ENCODE results near the gene ABCC8.

ABCC8 gene

GRCh38 chr11:17423533-17424310, 52.9 kb downstream of the ABCC8 start:
- FAIRE-seq, result no peak

DNA sequence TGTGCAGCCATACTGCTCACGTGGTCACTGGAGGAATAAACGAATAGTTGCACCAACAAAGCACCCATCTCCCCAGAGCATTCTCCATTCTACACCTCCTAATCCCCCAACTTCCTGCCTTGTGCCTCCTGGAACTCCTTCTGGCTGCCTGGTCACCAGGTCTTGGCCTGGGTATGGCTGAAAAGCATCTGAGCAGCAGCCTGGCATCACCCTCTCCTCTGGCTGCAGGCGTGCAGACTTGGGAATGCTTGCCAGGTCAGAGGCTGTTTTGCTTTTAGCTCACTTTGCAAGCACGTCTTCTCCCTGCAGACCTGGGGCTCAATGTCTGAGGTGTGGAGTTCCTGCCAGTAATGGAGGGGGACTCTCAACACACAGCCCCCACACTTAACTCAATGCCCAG, 54.9 kb downstream of the ABCC8 start:
- FAIRE-seq, result no peak

- no peak for FAIRE-seq
Measured at GRCh38 chr11:17418444-17419081, 58.1 kb downstream of the ABCC8 start.

GRCh38 chr11:17416492-17416891, 60.2 kb downstream of the ABCC8 start:
- FAIRE-seq, result no peak

- FAIRE-seq, result no peak
Measured at GRCh38 chr11:17415523-17416104, 61.0 kb downstream of the ABCC8 start.

DNA sequence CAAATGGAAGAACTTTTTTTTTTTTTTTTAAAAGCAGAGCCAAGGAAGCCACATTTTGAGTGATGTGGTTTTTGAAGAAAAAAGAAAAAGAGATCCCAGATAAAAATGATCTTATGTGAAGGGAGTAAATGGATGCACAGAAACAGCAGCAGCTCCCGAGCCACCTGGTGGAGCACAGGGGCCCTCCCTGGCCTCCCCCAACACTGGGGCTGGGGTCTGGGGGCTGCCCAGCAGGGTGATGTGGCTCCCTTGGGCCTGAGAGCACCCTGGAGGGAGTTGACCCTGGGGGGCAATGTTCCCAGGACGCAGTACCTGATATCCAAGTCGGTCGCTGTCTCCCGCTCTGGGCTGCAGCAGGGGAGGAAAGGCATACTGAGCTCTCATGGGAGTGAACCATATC, 61.7 kb downstream of the ABCC8 start:
- FAIRE-seq, result no peak

DNA sequence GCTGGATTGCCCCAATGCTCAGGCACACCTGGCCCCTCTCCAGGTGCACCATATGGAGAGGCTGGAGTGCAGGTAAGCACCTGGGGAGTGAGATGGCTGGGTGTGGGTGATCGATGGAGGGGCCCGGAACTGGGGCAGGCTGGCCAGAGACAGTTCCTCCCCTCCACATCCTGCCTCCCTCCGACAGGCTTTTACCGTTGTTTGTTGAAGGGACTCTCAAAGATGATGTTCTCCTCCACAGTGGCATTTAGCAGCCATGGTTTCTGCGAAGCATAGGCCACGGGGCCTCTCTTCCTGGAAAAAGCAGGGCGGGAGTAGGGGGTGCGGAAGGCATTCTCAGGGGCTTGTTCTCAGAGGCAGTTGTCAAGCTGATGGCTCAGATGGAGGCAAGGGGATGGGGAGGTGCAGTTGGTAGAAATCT, 62.3 kb downstream of the ABCC8 start:
- no peak for FAIRE-seq

GRCh38 chr11:17413414-17414316, 63.0 kb downstream of the ABCC8 start:
- FAIRE-seq, result no peak

DNA sequence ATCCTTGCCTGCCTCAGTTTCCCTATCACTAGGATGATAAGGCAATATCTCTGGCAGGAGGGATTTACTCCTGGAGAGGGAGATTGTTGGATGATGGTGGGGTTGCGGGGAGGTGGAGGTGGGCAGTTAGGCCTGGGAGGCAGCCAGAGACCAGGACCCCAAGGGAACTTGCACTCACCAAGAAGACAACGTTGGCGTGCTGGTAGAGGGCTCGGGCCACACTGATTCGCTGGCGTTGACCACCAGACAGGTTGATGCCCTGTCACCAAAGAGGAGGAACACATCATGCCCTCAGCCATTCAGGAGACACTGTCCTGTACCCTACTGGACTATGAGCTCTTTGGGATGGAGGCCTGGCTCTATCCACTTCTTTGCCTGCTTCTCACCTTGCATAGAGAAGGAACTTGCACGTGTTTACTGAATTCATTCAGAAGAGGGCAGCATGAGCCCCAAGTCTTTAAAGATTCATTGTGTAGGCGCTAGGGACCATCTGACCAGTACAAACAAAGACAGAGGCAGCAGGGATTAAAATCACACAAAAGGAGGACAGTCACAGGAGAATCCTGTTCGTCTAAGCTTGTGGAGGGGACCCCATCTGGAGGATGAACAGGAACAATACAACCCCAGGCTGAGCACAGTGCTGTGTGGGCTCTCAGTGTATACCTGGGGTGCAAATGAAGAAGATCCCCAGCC, 64.0 kb downstream of the ABCC8 start:
- FAIRE-seq, result no peak

- FAIRE-seq, result no peak
Measured at GRCh38 chr11:17411418-17411817, 65.2 kb downstream of the ABCC8 start.

GRCh38 chr11:17410606-17411379, 65.9 kb downstream of the ABCC8 start:
- no peak for FAIRE-seq

- FAIRE-seq, result no peak
Measured at GRCh38 chr11:17408641-17409040, 68.0 kb downstream of the ABCC8 start.

DNA sequence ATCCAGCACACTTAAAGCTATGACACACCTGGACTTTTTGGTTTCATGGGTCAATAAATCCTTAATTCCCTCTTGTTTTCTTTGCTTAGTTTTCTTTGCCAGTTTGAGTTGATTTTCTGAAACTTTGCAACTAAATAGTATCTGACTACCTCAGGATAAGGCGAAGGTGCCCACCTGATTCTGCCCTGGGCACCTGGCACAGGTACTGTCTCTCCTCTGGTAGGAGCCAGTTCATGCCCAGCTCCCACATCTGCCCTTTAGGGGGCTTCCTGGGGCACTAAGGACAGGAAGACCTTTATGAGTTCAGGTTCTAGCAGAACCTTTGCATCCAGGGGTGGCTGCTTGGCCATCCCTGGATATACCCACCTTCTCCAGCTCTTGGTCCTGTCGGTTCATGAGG, 68.6 kb downstream of the ABCC8 start:
- FAIRE-seq, result no peak

- FAIRE-seq, result no peak
Measured at GRCh38 chr11:17407575-17407974, 69.1 kb downstream of the ABCC8 start.

DNA sequence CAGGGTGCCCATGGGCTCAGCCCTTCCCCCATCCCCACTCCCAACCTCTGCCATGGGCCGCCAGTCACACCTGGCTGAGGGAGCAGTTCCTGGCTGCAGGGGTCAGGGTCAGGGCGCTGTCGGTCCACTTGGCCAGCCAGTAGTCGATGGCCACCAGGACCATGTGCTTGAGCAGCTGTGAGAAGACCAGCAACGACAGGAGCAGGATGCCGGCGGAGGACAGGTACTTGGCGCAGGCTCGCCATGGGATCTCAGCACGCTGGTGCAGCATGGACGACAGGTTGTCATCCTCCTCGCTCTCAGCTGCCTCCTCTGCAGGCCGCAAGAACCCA, 69.9 kb downstream of the ABCC8 start:
- no peak for FAIRE-seq

DNA sequence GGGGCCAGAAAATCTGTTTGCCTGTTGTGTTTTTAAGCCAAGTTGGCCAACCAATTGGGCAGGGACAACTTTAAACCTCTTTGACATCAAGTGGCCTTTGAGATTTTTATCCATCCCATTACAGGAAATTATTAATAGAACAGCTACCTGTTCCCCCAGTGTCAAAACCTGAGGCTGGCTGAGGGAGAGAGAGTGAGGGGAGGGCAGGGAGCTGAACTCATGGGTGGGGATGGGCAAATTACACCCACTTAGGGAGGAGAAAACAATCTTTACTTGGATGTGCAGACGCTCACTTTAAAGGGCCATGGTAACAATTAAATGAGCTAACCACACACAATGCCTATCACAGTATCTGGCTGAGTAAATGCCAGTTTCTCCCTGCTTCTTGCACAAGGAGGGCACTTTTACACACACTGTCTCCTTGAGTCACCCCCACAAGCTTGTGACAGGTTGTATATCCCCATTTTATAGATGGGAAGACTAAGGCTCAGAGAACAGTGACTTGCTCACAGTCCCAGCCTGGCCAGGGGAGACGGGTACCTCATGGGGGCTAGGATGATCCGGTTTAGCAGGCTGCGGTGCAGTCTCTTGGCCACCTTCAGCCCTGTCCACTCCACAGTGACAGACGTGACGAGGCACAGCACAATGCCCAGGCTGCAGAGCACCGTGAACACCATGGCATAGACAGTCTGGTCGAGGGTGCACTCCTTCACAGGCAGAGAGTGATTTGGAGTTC, 70.4 kb downstream of the ABCC8 start:
- no peak for FAIRE-seq

GRCh38 chr11:17405232-17406005, 71.2 kb downstream of the ABCC8 start:
- no peak for FAIRE-seq

DNA sequence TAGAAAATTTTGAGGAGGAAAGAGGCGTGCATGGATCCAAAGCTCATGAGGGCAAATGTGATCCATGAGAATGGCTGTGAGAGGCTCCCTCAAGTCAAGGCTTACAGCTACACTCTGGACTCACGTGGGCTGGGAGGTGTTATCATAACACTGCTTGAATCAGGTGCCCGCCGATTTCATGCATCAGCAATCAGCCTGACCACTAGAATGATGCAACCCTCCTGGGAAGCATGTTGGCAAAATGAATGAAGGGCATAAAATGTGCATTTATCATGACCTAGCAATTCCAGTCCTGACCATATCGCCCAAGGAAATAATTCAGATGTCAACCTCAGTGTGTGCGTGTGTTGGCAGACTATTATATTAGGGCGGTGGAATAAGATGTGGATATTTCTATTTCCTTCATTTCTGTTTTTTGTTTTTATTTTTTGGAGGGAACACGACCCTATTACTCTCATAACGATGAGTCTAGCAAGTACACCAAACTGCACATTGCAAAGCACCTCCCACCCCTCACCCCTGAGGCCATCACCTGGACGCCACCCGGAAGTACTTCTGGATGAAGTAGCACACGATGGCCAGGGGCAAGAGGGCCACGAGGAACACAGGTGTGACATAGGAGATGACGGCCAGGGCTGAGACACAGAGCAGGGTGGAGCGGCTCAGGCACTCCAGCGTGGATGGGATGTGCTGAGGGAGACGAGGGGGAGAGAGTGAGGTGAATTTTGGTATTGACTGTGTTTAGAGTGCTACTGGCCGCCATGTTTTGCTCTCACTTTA, 72.5 kb downstream of the ABCC8 start:
- no peak for FAIRE-seq

GRCh38 chr11:17402486-17402885, 74.2 kb downstream of the ABCC8 start:
- FAIRE-seq, result no peak

DNA sequence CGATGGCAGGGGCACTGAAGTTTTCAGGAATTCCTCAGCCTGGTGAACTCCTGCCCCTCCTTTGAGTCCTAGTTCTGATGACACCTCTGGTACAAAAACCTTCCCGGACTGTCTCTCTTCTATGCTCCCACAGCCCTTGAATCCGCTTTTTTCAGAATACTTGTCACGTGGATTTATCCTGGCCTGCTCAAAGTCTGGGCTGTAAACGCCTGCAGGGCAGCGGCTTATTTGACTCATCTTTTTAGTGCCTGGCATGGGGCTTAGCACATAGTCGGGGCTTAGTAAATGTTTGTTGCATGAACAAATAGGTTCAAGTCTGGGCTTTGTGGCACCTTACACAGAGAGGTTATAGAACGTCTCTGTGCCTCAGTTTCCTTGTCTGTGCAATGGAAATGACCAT, 74.8 kb downstream of the ABCC8 start:
- no peak for FAIRE-seq

All from A204.1 (cell line).